NCI-H526 treated with DMSO at 0.1 percent for 48 hours (cell line): ENCODE data around the gene DNAJC18.
"Not testable (repeated sequence)": the region's sequence is repeated elsewhere in the genome, so short reads cannot be mapped to it uniquely, and the experiment has no call there.

Experiments
- DNase-seq: peaks from one replicate; lab custom pipeline; 2025; lab: John Stamatoyannopoulos, UW

The DNAJC18 gene

DNA sequence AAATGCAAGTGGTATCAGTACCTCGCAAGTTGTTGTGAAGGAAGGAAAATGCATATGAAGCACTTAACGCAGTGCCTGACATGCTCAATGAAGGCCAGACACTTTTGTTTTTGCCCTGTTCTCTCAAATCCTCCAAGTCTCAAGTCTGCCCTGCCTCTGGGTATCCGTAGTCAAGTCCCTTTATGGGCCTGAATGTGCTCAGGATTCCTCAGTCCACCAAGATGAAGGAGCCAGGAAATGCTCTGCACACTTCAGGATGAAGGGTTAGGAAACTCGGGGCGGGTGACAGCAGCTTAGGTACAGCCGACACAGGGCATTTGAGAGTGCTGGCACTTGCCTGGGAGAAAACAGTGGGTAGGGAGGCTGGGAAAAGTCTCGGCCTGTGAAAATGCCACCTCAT, 21.9 kb upstream of the DNAJC18 start:
- DNase-seq = no peak

DNA sequence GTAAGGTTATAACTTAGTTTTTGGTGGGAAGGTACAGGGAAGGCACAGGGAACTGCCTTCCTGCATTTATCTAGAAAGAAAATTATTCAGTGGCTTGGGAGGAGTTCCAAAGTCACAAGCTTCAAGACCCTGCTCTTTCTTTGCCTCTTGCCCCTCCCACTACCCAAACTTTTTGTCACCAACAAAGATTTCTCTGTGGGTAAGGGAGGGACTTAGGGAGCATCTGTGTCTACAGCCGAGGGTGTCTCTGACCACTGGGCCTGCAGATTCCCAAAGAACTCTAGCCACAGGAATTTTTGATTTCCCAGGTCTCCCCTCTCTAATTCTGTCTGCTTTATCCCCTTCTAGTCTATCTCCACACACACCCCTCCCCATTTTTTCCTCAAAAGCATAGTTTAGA, 21.1 kb upstream of the DNAJC18 start:
- DNase-seq = no peak

DNA sequence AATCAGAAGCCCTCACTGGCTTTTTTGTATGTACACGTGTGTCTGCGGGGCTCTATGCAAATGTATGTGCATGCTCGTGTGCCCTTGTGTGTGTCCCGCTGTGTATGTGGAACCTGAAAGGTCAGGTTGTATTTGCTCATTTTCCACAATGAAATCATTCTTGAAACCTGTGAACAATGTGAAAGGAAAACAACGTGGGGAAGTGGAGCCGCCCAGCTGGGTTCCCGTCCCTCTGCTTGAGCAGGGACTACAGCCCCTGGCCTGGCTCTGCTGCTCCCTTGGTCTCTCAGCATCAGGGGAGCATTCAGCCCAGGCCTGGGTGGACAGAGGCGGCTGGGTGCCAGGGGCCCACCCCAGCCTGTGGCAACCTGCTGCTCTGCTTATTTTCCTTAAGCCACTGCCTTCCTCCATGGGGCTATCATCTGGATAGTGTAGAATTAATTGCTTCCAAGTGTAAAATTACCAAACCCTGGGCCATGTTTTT, 20.2 kb upstream of the DNAJC18 start:
- no peak for DNase-seq

DNA sequence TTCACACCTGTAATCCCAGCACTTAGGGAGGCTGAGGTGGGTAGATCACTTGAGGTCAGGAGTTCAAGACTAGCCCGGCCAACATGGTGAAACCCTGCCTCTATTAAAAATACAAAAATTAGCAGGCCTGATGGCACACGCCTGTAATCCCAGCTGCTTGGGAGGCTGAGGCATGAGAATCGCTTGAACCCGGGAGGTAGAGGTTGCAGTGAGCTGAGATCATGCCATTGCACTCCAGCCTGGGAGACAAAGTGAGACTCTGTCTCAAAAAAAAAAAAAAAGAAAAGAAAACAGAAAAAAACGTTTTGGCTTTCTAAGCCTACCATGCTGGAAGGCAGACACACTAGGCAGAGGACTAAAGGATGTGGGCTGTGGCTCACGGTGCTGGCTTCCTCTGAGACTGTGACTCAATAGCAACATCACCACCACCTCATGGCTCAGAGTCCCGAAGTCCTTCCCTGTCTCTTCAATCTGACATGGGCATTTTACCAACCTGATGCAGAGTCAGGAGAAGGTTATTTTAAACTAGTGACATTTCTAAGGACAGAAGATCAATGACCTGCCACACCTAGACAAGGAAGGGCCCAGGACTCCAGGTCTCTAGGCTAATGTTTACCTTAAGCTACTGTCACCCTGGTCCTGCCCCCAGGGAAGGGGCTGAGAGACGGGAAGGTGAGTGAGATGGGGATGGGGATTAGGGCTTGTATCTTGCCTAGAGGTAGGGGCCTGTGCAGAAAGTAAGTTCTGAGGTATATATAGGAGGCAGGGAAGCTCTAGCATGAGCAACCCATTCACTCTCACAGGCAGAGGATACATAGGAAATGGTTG, 19.5 kb upstream of the DNAJC18 start:
- no peak for DNase-seq

DNA sequence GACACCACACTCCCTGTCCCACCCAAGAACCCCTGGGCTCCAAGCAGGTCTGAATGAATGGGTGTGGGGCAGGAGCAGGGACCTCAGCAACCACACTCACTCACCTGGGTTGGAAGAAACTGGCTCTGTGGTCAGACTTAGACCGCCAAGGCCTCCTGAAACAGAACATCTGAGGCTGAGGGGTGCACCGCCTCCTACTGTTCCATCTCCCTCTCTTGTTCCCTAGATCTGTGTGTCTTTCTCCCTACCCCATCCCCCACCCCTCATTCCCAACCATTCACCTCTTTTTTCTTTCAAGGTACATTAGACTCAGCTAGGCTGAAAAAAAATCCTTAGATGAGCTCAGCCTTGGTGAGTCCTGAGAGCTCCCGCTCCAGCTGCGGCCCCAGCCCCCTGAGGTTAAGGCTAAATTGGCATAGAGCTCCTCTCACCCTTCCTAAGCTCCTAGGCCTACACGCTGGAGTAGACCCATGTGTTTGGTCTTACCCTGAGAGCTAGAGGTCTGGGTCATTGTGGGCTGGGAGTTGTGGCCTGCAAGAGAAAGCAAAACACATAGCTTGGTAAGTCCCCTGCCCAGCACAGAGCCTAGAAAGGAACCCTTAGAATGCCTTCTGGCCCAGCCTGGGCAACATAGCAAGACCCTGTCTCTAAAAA, 18.5 kb upstream of the DNAJC18 start:
- no peak for DNase-seq

DNA sequence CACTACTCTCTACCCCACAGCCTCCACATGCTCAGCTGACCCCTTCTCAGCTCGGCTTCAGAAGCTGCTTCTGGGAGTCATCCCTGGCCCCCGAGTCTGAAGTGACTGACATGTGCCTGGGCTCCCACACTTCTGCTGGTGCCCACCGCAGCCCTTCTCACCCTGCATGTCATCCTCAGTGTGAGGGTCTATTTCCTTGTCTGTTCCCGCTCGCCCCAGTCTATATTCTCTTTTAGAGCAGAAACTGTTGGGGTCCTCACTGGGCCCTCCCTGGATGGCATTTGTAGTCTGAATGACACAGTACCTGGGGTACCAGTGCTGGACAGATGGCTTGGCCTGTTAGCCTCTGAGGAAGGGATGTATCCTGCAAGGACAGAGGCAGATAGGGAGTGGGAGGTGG, 17.9 kb upstream of the DNAJC18 start:
- no peak for DNase-seq

DNA sequence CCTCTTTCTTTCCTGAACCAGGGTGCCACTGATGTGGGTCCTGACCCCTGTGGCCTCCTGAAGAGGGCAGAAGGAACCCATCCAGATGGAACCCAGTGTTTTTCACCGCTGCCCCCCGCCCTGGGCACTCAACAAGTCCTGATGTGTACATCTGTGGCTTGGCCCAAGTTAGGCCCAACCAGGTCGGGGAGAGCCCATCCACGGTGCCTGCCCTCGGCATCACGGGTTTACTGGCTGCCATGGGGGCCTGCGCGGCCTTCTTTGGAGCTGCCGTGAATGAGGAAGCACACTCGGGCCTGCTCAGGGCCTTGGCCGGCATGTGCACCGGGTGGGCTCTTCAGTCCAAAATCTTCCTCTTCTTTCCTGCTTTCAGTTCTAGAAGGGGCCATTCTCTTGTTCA, 17.5 kb upstream of the DNAJC18 start:
- no peak for DNase-seq

DNA sequence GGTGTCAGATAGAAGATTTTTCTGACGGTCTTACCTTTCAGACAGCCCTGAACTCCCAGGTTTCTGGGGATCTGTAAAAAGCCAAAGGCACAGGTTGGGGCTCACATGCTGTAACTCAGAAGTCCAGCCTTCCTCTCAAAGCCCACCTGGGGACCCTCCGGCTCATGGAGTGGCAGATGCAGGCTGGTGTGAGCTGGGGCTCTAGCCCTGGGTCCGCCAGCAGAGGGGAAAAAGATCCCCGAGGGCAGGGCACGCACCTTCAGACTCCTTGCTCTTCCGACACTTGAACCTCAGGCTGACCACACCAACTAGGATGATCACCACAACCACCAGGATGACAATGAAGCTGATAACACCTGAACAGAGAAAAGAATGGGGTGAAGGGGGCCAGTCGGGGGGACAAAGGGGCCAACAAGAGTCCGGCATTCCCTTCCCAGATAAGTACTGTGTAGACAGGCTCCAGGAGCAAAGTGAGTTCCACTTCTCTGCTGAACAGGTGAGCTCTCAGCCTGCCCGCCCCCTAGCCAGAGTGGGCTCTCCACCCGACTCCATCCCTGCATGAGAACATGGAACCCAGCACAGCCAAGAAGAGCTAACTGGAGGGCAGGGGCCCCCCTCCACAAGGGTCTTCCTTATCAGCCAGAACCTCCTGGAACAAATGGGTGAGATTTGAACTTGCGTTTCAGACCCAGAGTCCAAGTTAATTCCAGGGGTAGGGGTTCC, 15.4 kb upstream of the DNAJC18 start:
- DNase-seq = no peak

DNA sequence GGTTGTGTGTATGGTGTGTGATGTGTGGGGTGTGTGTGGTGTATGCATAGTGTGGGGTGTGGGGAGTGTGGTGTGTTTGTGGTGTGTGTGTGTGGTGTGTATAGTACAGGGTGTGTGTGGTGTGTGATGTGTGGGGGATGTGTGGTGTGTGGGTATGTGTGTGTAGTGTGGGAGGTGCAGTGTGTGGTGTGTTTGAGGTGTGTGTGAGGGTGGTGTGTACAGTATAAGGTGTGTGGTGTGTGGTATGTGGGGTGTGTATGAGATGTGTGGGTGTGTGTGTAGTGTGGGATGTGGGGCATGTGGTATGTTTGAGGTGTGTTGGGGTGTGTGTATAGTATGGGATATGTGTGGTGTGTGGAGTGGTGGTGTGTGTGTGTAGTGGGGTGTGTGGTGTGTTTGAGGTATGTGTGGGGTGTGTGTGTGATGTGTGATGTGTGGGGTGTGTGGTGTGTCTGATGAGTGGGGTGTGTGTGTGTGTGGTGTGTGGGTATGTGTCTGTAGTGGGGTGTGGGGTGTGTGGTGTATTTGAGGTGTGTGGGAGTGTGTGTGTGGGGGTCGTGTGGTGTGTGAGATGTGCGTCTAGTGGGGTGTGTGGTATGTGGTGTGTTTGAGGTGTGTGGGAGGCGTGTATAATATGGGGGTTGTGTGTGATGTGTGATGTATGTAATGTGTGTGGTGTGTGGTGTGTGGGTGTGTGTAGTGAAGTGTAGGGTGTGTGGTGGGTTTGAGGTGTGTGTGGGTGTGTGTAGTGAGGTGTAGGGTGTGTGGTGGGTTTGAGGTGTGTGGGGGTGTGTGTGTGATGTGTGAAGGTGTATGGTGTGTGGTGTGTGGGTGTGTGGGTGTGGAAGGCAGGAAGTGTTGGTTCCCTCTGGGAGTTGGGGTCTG, 14.6 kb upstream of the DNAJC18 start:
- DNase-seq = no peak

DNA sequence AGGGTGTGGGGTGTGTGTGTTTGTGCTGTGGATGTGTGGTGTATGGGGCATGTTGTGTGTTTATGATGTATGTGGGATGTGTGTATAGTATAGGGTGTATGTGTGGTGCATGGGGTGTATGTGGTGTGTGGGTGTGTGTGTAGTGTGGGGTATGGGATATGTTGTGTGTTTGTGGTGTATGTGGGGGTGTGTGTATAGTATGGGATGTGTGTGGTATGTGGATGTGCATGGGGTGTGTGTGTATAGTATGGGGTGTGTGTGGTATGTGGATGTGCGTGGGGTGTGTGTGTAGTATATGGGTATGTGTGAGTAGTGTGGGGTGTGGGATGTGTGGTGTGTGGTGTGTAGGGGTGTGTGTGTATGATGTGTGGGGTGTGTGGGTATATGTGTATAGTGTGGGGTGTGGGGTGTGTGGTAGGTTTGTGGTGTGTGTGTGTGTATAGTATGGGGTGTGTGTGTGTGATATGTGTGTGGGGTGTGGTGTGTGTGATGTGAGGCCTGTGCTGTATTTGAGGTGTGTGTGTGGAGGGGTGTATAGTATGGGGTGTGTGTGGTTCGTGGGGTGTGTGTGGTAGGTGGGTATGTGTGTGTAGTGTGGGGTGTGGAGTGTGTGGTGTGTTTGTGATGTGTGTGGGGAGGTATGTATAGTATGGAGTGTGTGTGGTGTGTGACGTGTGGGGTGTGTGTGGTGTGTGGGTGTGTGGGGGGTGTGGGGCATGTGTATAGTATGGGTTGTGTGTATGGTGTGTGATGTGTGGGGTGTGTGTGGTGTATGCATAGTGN, 12.7 kb upstream of the DNAJC18 start:
- DNase-seq = no peak

DNA sequence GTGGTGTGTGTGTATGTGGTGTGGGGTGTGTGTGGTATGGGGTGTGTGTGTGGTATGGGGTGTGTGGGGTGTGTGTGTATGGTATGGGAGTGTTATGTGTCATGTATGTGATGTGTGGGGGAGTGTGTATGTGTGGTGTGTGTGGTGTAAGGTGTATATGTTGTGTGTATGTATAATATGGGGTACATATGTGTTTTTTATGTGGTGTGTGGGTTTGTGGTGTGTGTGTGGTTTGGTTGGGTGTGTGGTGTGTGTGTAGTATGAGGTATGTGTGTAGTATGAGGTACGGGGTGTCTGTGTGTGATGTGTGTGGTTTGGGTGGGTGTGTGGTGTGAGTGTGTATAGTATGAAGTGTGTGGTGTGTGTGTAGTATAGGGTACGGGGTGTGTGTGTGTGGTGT, 11.9 kb upstream of the DNAJC18 start:
- no peak for DNase-seq

DNA sequence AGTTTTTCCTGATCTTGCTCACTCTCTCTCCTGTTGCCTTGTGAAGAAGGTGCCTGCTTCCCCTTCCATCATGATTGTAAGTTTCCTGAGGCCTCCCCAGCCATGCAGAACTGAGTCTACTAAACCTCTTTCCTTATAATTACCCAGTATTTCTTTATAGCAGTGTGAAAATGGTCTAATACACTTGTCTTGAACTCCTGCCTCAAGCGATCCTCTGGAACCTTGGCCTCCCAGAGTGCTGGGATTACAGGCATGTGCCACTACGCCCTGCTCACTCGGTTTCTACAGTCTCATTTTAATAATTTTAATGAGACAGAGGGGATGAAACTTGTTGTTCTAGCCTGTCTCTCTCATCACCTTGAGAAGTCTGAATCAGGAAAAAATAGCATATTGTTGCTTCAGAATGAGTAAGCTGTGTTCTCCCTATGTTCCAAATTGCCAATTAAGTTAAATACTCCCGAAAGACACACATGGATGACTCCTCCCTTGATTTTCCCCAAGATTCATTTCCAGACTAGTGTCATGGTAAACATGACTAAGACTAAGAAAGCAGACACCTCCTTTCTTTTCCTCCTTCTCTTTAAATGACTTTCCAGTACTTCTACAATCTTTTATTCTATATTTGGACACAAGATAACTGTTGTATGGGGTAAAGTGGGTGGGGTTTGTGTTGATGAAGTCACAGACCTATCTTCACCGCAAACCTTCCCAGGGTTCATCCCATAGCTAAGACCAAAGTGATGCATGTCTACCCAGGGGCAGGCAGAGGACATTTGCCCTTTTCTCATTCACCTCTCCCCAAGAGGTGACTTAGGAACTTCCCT, 7.8 kb upstream of the DNAJC18 start:
- no peak for DNase-seq

DNA sequence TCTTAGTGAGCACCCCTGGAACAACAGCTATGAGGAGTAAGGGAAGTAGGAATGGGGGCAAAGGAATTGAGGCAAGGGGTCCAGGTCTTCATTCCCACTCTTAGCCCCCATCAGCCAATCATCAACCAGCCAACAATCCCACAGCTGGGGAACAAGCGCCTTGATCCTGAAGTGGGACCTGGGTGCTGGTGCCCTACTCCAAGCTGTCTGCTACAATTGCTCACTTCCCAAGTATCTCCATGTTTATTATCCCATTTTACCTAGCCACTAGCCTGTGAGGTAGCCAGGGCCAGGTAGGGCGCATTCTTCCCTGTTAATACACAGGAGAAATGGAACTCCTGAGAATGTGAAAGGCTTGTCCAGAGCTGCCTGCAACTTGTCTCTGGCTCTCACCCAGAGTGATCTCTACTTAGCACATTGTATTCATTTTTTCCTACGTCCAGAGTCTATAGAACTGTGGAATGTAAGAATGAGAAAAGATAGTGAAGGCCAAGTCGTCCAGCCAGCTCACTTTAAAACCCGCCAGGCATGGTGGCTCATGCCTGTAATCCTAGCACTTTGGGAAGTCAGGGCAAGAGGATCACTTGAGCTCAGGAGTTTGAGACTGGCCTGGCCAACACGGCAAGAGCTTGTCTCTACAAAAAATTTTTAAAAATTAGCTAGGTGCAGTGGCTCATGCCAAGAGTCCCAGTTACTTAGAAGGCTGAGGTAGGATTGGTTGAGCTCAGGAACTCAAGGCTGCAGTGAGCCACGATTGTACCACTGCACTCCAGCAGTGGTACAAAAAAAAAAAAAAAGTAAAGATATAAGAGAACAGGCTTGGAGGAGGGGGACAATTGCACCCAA, 6.2 kb upstream of the DNAJC18 start:
- no peak for DNase-seq

DNA sequence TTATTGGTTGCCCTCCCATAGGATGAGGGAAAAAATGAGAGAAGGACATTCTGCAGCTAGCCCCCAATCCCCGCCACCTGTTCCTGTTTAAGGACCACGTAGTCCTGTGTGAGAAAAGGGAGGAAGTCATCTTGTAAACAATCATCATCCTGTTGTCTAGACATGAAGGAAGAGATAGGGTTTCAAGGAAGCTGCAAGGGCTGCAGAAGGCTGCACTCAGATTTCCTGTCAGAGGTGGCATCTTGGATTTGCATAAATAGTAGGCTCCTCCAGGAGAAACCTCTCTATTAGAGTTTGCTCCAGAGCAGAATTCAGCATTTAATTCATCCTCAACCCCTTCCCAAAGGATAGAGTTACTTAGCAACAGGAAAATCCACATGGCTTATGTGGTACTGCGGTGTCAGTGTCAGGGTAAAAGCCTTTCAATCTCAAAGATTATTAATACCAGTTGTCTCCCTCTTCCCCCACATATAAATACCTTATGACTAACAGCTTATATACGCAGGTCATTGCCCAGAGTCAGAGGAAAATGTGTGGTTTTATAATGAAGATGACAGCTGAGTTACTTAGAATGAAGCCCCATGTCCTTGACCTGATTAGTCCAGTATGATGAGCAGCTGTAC, 4.6 kb upstream of the DNAJC18 start:
- no peak for DNase-seq

DNA sequence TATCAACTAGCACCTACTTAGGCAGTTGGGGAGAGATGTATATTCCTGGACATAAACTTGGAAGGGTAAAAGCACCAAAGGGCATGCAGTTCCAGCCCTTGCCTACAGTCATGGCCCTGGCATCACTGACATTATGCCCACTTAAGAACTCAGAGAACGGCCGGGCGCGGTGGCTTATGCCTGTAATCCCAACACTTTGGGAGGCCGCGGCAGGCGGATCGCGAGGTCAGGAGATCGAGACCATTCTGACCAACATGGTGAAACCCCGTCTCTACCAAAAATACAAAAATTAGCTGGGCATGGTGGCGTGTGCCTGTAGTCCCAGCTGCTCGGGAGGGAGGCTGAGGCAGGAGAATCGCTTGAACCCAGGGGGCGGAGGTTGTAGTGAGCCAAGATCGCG, 1.1 kb upstream of the DNAJC18 start:
- DNase-seq = not testable (repeated sequence)

DNA sequence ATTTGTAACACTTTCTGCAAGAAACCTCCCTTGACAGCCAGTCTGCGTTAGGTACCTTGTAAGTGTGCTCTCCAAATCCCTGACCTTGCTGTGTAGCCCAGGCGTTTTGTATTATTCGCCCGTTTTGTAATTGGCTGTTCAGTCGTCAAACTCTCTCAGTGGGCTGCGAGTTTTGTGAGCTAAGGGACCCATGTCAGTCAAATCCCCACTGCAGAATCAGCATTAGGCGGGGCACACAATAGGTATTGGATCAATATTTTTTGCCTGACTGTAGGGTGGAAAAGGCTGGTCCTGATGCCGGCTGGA, 665 bp downstream of the DNAJC18 start:
- DNase-seq = no peak

DNA sequence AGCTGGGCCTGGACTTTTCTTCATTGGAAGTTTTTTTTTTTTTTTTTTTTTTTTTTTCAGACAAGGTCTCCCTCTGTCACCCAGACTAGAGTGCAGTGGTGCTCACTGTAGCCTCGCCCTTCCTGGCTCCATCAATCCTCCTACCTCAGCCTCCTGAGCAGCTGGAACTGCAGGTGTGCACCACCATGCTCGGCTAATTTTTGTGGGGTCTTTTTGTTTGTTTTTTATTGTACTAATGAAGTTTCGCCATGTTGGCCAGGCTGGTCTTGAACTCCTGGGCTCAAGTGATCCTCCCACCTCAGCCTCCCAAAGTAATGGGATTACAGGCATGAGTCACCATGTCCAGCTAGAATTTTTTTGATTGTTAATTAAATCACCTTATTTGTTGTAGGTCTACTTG, 3.6 kb downstream of the DNAJC18 start:
- DNase-seq = no peak

DNA sequence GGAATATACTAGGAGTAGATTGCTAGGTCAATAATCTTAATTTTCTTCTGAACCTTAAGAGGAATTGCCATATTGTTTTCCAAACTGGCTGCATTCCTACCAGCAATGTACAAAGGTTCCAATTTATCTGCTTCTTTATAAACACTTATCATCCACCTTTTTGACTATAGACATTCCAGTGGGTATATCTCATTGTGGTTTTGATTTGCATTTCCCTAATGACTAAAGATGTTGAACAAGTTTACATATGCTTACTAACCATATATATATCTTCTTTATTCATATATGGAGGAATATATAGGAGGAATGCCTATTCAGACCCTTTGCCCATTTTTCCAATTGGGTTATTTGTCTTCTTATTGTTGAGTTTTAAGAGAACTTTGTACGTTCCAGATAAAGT, 7.6 kb downstream of the DNAJC18 start:
- peak; percentile 54 for DNase-seq

DNA sequence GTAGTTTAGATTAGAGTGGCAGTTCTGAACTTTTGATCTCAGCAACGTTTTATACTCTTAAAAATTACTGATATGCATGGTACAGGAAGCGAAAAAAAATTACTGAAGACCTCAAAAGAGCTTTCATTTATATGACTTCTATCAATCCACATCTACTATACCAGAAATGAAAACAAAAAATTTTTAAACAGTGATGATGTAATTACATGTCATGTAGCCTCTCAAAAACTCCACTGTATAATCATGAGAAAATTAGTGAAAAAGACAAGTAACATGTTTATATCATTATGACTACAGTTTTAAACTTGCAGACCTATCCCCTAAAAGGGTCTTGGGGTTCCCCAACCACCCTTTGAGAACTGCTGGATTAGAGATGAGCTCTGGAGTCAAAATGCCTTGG, 9.3 kb downstream of the DNAJC18 start:
- no peak for DNase-seq
